ENCODE results near the gene C20orf204.
"Not testable (repeated sequence)": the region's sequence is repeated elsewhere in the genome, so short reads cannot be mapped to it uniquely, and the experiment has no call there.

The C20orf204 gene

DNA sequence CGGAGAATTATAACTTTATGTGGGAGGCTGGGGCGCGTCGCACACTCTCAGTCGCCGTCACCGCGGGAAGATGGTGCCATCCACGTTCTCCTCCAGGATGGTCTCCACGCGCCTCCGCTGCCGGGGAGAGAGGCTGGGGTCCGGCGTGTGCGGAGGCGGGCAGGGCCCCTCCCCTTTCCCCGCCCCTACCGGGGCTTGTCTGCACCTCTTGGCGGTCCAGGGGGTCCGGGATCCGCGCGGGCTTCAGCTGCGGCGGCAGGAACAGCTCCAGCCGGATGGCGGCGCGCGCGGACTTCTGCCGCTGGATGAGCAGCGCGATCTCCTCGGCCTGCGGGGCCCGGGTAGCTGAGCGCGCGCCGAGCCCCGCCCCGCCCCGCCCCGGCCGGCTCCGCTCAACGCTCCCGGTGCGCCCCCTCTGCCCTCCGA, 47.4 kb downstream of the C20orf204 start:
- peak; percentile 87 for DNase-seq (ENCODE audit: low read depth, low spot score)

DNA sequence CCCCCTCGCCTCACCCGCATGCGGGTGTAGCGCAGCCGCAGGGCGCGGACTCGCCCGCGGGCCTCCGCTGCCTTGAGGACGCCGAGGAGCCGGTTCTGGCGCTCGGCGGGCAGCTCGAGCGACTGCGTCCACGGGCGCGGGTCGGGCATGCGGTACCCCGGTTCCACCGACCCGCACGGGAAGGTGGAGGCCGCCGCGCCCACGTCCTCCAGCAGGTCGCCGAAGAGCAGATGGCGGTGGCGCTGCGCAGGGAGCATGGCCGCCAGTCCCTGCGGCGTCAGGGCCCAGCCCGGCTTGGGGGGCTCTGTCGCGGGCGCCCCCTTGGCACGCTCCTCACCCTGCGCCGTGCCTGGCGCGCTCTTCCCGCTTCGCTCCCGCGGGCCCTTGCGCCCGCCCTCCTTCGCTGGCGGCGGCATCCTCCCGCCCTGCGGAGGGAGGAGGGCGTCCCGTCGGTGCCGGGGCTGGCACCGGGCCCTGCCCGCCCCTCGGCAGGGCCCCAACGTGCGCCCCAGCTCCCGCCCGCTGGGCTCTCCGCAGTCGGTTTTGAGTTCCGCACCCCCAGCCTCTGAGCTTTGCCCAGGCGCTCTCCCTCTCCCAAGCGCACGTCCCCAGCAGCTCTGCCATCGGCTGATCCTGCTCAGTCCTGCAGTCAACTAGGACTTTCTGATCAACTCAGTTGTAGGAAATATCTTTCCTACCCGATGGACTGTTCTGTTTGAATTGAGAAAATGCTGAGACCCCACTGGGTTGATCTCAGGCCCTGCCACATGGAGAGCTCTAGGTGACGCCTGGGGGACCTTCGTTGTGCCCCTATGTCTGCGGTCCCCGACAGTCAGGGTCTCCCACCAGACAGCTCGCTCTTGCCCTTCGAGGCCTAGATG, 48.1 kb downstream of the C20orf204 start, which contains the start of gene LKAAEAR1:
LKAAEAR1 (minus strand) TSS at position 595 of the 881 bp plus-strand sequence; CDS start at position 416, 179 bp downstream.
- no peak for DNase-seq (ENCODE audit: low read depth, low spot score)

GRCh38 chr20:64084685-64085152, 48.7 kb downstream of the C20orf204 start:
- no peak for DNase-seq (ENCODE audit: low read depth, low spot score)

DNA sequence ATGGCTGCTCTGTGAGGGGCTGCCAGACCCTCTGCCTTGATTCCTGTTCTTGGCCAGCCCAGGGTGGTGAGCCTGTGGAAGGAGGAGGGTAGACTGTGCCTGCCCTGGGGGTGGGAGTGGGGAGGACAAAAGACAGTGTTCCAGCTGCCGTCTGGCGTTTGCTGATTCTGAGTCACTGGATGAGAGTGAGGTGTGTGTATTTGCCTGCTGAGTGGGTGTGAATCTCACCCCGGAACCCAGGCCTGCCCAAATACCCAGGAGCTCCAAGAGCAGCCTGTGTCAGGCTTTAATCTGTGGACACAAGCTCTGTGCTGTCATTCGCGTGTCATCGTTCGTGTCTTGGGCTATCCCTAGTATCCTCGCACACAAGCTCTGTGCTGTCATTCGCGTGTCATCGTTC, 50.8 kb downstream of the C20orf204 start:
- no peak for DNase-seq (ENCODE audit: low read depth, low spot score)

DNA sequence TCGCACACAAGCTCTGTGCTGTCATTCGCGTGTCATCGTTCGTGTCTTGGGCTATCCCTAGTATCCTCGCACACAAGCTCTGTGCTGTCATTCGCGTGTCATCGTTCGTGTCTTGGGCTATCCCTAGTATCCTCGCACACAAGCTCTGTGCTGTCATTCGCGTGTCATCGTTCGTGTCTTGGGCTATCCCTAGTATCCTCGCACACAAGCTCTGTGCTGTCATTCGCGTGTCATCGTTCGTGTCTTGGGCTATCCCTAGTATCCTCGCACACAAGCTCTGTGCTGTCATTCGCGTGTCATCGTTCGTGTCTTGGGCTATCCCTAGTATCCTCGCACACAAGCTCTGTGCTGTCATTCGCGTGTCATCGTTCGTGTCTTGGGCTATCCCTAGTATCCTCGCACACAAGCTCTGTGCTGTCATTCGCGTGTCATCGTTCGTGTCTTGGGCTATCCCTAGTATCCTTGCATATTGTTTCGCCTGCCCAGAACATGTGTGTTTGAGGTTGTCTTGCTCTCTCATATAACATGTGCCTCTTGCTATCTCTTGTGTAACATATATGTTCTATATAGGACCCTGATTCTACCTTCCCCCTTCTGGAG, 51.3 kb downstream of the C20orf204 start:
- DNase-seq (ENCODE audit: low read depth, low spot score) = not testable (repeated sequence)

GRCh38 chr20:64088586-64088985, 52.6 kb downstream of the C20orf204 start:
- not testable (repeated sequence) for DNase-seq (ENCODE audit: low read depth, low spot score)
